ENCODE data around the gene STX2.

- TF ChIP-seq CTCF (IDR thresholded peaks at IDR 0.05) (no peak), POLR2AphosphoS5 (IDR thresholded peaks at IDR 0.05) (peak; percentile 62 to 63), POLR2A (IDR thresholded peaks at IDR 0.05; ENCODE audit: low read depth) (no peak)
Observed at GRCh38 chr12:130871286-130872178, 32.5 kb upstream of the STX2 start, which contains the start of gene RAN.

Measured in esophagus muscularis mucosa (tissue), 3 donors.